Pulmonary artery endothelial cell (primary cell): ENCODE results near the gene CHPT1. TPM values are rescaled to one million over a fixed set of nuclear protein-coding genes. Genes with fewer than 3 reads are reported as not detected.

Source experiments
- DNase-seq: peaks from one replicate; pipeline ENCODE4 v3.0.0-alpha.2; 2011; ENCODE audit warnings: low read depth, low spot score
- total RNA-seq: library from RNA; depleted of rRNA; stranded (reverse); fragments of >200 nt; gene quantifications from 2 replicates; pipeline ENCODE4 v1.2.3, GENCODE V29; 2014

CHPT1 gene
- total RNA-seq, 1 donor from 2014 or later = 29.8 TPM

DNA sequence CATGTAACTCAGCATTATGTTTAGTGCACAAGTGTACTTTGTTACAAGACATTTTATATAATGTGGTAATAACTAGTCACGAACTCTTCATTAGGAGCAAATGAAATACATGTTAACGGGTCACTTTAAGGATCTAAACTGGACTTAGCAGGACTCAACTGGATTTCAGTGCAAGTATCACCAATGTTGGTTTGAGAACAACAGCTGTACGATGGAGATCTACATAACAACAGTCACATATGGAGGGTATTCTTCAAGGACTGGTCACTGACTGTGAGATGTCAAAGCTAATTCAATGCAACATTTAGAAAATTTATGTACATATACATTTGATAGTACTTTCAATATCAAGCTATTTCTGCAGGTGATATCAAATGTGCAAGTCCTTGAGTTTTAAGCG, 64.3 kb downstream of the CHPT1 start:
- no peak for DNase-seq

DNA sequence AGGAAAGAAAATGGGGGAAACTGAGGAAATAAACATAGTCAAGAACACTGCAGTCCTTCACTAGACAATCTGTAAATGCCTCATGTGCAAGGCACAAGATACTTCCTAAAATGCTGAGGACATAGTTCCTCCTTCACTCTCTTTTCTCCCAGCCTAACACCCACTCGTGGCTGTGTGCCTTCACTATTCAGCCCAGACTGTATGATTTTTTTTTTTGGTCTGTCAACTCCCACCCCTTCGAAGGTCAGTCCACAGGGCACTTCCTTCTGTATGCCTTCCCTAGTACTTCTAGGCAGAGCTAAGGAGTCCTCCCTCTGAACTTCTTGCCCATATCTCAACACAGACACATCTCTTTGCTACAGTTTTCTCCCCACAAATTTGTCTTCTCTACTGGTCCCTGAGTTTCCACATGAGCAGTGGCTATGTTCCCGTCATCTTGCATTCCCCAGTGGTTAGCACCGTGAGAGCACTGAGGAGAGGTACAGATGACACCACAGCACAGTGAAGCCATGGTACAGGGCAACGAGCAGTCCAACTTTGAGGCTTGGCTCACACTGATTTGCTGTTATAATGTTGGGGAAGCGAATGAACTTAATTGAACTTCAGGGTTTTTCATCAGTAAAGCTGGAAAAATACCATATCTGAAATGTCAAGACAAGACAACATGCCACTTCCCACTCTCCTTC, 65.9 kb downstream of the CHPT1 start:
- DNase-seq = no peak

DNA sequence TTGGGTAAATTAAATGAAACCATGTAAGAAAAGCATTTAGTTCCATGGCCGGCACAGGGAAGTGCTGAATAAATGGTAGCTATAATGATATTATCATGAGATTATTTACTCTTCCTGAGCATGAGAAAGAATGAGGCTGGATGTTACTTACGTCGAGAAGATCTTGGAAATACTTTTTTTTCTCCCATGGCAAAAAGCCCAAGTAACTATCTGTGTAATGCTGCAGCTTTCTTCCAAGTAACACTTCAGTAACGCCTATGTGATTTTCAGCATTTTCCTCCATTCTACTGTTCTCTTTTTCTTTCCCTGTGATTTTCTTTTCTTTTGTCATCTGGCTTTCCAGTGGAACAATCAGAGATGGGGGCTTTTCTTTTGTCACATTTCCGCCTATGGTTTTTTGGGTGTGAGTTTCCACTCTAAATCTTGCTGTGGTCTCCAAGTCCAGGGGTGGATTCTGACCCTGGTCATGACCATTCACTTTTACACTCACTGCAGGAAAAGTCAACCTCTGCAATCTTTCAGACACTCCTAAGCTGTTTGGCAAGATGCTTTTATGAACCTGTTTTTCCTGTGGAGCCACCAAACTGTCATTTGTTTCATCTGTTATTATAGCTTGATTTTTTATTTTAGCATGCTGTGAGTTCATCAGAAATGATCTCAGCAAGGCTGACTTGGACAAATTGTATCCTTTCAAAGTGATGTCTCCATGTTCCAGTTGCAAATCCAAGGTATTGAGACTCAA, 66.8 kb downstream of the CHPT1 start:
- no peak for DNase-seq

DNA sequence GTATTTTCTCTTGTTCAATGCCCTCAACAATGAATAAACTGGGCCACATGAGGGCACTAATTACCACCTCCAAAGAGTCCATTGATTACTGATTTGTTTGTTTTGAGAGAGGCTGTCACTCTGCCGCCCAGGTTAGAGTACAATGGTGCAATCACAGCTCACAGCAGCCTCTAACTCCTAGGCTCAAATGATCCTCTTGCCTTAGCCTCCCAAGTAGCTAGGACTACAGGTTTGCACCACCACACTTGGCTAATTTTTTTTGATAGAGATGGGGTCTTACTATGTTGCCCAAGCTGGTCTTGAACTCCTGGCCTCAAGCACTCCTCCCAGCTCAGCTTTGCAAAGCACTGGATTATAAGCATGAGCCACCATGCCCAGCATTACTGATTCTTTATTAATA, 70.1 kb downstream of the CHPT1 start:
- DNase-seq = no peak

DNA sequence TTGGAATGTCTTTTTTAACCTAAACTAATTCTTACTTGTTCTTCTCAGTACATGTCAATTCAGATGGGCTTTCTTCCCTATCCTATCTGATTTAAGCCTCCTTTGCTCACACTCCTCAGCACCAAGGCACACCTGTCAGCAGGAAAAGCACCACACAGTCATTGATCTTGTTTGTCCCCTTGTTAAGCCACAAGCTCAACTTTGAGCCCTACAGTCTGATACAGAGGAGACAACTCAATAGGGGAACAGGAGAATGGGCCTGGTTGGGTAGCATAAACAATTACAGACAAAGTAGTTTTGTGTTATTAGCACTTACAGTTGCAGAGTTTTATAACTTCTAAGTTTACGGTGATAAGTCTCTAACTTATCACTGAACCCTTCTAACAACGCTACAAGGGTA, 71.3 kb downstream of the CHPT1 start:
- DNase-seq = no peak

DNA sequence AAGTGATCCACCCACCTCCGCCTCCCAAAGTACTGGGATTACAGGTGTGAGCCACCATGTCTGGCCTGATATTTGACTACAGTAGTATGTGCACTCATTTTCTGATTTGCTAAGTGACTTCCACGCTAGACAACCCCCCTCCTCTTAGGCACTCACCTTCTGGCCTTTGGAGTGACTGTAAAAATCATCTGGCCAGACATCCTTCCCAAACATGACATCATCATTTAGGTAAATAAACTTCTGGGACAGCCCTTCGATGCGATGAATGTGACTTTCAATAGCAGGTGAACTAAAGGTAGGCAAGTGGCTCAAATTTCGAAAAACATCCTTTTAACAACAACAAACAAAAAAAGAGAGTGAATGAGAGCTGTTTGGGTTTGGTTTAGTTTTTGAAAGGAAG, 72.4 kb downstream of the CHPT1 start:
- DNase-seq = no peak

DNA sequence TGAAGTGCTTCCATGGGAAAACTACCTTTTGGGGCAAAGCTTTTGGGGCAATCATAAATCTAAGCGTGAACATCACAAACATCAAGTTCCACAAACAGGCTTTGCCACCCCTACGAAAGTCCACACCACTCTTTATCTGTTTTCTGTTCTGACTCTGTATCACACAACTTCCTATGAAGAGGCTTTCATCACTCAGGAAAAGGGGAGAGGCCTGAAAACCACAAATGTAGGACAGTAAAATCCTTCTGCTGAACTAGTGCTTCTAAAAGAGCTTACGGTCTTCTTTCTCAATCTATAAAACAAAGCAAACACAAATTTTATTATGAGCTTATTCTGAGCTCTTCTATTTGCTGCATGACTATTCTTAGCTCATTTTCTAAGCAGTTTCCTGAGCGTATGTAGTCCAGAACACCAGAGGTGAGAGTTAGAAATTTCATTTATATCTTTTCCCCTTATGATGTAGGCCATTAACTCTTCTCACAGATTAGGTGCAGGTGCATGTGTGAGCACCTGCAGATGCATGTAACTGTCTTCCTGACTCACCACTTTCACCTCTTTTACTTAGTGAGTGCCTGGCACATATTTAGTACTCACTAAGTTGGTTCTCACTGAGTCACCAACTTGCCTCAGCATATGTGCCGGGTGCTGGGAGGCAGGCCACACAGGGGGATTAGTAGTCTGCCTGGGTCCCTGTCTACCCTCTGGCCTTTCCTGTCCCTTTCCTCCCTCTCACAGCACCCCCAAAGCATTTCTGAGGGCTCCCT, 74.8 kb downstream of the CHPT1 start:
- DNase-seq = no peak

DNA sequence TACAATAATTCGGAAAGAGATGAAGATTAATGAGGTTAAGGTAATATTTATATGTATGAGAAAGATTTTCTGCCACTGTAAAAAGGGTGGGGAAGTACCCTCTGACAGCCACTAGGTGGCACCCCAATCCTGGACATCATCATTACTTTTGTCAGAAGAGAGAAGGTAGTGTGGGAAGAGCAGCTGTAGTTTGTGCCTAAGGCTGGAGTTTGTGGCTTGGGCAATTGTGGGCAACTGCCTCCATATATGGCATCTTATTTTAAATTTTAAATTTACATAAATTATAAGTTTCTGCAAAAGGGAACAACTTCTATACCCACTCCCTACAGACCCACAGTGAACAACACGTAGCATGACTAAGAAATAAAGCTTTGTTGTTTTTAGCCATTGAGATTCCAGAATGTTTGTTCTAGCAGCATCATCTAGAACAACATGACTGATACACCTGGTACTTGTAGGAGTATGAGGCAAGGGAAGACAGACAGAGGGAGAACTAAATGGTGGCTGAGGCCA, 76.3 kb downstream of the CHPT1 start:
- DNase-seq = peak; percentile 41

DNA sequence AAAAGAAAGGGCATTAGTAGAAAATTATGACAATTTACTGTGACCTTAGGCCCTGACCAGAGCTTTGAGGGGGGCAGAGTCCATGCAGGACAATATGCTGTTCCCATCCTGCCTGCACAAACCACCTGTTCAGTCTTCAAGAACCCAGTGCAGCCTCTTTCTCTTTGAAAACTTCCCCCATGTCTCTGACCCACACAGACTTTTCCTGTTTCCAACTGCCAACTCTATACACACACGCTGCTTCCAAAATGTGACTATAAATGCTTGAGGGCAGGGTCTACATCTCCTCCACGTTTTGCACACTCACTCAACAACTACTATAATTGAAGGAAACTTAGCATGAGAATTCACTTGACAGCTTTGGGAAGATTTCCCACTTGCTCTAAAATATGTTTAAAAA, 78.4 kb downstream of the CHPT1 start:
- DNase-seq = no peak

DNA sequence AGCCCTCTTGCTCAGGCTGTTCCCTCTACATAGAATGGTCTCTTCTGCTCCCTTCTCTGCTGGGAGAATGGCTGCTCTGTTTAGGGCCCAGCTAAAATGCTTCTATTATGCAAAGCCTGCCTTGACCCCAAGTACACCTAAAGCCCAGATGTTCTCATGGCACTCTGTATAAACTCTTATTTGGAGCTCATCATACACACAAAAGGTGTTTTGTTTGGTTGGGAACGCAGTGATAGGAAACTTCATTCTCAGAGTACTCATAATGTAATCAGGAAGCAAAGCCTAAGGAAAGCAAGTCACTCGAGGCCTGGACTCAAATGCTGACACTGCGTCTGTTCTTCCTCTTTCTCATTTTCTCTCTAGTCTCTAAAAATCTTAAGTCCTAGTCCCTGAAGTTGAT, 80.0 kb downstream of the CHPT1 start:
- no peak for DNase-seq

DNA sequence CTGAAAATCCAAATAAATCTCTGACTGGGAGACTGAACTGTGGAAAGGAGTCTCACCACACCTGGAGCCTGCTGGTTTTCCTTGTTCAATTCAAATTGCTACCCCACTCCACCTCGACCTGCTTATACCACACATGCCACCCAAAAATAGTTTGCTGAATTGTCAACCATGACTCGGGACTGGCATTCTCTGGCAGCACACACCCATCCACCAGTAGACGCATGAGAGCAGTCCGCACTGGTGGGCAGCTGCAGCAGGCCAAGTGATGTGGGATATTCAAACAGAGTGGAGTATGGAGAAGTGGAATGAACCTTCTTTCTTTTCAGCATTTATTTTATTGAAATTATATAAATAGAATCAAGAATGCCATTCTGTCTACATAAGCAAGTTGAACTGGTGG, 80.5 kb downstream of the CHPT1 start:
- DNase-seq = no peak

Other genes with a start within 250 kb of the CHPT1 start
- gene SPIC, start 222.3 kb upstream of the CHPT1 start, total RNA-seq = not detected in 2 replicates
- not detected in 2 replicates for gene MYBPC1, start 102.7 kb upstream of the CHPT1 start, total RNA-seq
- gene SYCP3, start 41.8 kb downstream of the CHPT1 start, total RNA-seq = under 0.01 and 0.18 TPM in 2 replicates
- gene GNPTAB, start 133.3 kb downstream of the CHPT1 start, total RNA-seq = 27.2 and 32.2 TPM in 2 replicates
- 27.4 and 29.7 TPM in 2 replicates for gene DRAM1, start 179.9 kb downstream of the CHPT1 start, total RNA-seq